Camera-type eye (tissue), 1 donor: Measurements from ENCODE around the gene TAF6. TPM values are rescaled to one million over a fixed set of nuclear protein-coding genes. Genes with fewer than 3 reads are reported as not detected.

ENCODE experiments used
- total RNA-seq: library from RNA; depleted of rRNA; stranded (reverse); fragments of >200 nt; gene quantifications from one replicate; pipeline ENCODE4 v1.2.3, GENCODE V29; 2014

Gene TAF6
- 70.6 TPM for total RNA-seq

GRCh38 chr7:100119072-100119969 is at the start of gene TAF6, which contains the start of gene CNPY4:
TAF6 (minus strand) TSS chr7:100119358; CDS start chr7:100114209, 5,149 bp downstream.
CNPY4 (plus strand) TSS chr7:100119634; CDS start chr7:100119745, 111 bp downstream.

GRCh38 chr7:100158229-100159098 is 39.3 kb upstream of the TAF6 start, which contains the start of gene TRAPPC14:
TRAPPC14 (minus strand) TSS chr7:100158723; CDS start chr7:100158499, 224 bp downstream.

GRCh38 chr7:100148559-100149328 is 29.6 kb upstream of the TAF6 start, which contains the start of gene LAMTOR4:
LAMTOR4 (plus strand) TSS chr7:100148918; CDS start chr7:100148973, 55 bp downstream.

GRCh38 chr7:100126931-100127865 is 8.0 kb upstream of the TAF6 start, which contains the start of gene MBLAC1:
MBLAC1 (plus strand) TSS chr7:100126967; CDS start chr7:100127396, 429 bp downstream.

GRCh38 chr7:100101016-100101862 is 17.9 kb downstream of the TAF6 start, which contains the start of the genes AP4M1 and MCM7:
AP4M1 (plus strand) TSS chr7:100101643; CDS start chr7:100101715, 72 bp downstream.
MCM7 (minus strand) TSS chr7:100101397; CDS start chr7:100101294, 103 bp downstream.

GRCh38 chr7:100088621-100089457 is 30.3 kb downstream of the TAF6 start, which contains the start of gene COPS6:
COPS6 (plus strand) TSS chr7:100088969; CDS start chr7:100088991, 22 bp downstream.

GRCh38 chr7:100081535-100082102 is 37.5 kb downstream of the TAF6 start, which contains the start of gene ZNF3:
ZNF3 (minus strand) TSS chr7:100081723; CDS start chr7:100077357, 4,366 bp downstream.

Other genes with a start within 250 kb of the TAF6 start
- not detected for gene OR2AE1, start 242.3 kb downstream of the TAF6 start, total RNA-seq
- 38.9 TPM for gene TRIM4, start 199.8 kb downstream of the TAF6 start, total RNA-seq
- not detected for gene GJC3, start 189.7 kb downstream of the TAF6 start, total RNA-seq
- gene AZGP1, start 143.3 kb downstream of the TAF6 start, total RNA-seq = 15.0 TPM
- 77.0 TPM for gene ZKSCAN1, start 103.8 kb downstream of the TAF6 start, total RNA-seq
- gene ZSCAN21, start 69.6 kb downstream of the TAF6 start, total RNA-seq = 19.7 TPM
- 61.1 TPM for gene ZNF3, start 37.6 kb downstream of the TAF6 start, total RNA-seq
- 53.1 TPM for gene COPS6, start 30.4 kb downstream of the TAF6 start, total RNA-seq
- gene MCM7, start 18.0 kb downstream of the TAF6 start, total RNA-seq = 84.2 TPM
- 31.1 TPM for gene AP4M1, start 17.7 kb downstream of the TAF6 start, total RNA-seq
- 36.2 TPM for gene CNPY4, start 276 bp upstream of the TAF6 start, total RNA-seq
- 3.1 TPM for gene MBLAC1, start 7.6 kb upstream of the TAF6 start, total RNA-seq
- 77.6 TPM for gene LAMTOR4, start 29.6 kb upstream of the TAF6 start, total RNA-seq
- 13.5 TPM for gene TRAPPC14, start 39.4 kb upstream of the TAF6 start, total RNA-seq
- gene GAL3ST4, start 49.3 kb upstream of the TAF6 start, total RNA-seq = 5.1 TPM
- 28.8 TPM for gene GPC2, start 58.0 kb upstream of the TAF6 start, total RNA-seq
- 0.55 TPM for gene STAG3, start 58.6 kb upstream of the TAF6 start, total RNA-seq
- gene PVRIG, start 100.6 kb upstream of the TAF6 start, total RNA-seq = 0.33 TPM
- gene SPDYE3, start 188.3 kb upstream of the TAF6 start, total RNA-seq = not detected
- 33.3 TPM for gene PILRB, start 238.8 kb upstream of the TAF6 start, total RNA-seq